GM18517 (cell line): Measurements from ENCODE around the gene VSX1.

Experiments used
- ATAC-seq: cut with Tn5 transposase; IDR thresholded peaks from one replicate; pipeline ENCODE4 v1.9.1; 2021; ENCODE audit warnings: mild to moderate bottlenecking, moderate library complexity; ENCODE audit not compliant: unreplicated experiment

Gene VSX1

DNA sequence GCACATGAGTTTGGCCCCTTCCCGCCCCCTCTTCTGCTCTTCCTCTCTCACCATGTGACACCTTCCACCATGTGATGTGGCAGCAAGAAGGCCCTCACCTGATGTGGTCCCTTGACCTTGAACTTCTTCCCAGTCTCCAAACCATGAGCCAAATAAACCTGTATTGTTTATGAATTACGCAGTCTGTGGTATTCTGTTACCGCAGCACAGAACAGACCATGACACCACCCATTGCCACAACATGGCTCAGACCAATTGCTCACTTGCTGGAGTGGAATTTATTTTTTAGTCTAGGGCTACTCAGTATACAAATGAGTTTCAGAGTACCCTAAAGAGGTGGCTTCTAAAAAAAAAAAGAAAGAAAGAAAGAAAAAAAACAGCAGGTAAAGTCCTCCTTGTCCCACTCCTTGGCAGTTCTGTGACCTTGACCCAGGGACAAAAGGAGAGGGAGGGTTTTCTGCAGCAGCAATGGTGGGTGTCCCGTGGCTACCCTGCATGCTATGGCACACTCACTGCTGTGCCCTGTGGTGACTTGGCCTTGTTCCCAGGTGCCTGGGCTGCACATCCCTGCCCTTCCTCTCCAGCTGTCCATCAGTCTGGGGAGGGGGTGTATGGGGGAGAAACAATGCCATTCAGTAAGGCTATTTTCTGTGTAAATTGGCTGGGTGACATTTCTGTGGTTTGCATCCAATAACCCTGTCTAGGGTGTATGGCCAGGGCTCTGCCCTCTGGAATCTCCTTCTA lies 5.4 kb upstream of the VSX1 start:
- no peak for ATAC-seq

- ATAC-seq, result no peak
Observed at GRCh38 chr20:25085756-25086495, 4.0 kb upstream of the VSX1 start.

DNA sequence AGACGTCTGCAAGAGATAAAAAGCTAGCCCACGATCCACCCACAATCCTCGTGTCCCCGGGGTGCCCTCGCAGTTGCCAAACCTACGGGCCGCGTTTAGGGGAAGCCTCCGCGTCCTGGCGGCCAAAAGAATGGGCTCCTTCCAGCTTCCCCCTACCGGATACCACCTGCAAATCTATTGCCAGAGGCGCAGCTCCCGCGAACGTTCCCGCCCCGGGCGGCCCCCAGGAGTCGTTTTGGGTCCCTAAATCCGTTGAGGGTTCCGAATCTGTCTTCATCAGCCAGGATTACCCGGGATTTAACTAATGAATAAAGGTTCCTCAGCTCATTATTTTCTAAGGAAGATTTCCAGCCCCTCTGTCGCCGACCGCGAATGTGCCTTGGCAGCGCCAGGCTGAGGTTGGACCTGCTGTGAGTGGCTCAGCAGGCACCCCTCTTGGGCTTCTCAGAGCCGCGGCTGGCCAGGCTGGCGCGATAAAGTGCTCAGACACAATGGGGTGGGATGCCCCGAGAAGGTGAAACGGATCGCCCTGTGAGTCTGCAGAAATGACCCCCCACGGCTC lies 2.8 kb upstream of the VSX1 start:
- no peak for ATAC-seq

GRCh38 chr20:25083773-25084625 lies 2.1 kb upstream of the VSX1 start:
- ATAC-seq, result no peak

DNA sequence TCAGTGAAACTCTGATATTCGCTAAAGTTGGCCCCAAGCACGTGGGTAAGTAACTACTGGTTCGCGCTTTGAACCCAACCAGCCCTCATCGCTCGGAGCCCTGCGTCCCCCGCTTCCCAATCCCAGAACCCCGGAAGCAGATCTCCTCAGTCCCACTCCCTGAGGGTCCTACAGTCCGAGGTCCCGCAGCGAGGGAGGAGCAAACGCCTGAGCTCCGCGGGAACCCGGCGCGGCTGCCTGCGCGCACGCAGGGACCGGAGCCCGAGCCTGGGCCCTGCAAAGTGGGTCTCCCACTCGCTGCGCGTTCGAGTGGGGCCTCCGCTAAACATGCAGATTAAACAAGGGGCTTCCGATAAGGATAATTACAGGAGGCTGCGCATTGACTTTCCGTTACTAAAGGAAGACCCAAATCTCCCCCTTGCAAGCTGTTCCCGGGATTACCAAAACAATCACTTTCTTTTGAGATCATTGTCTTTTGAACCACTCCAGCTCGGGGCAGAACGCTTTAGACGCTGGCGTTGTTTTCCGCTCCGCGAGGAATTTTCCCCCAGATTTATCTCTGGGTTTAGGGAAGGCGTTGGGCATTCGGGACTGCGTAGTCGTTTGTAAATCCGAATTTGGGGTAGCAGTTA lies 1.3 kb upstream of the VSX1 start:
- no peak for ATAC-seq

DNA sequence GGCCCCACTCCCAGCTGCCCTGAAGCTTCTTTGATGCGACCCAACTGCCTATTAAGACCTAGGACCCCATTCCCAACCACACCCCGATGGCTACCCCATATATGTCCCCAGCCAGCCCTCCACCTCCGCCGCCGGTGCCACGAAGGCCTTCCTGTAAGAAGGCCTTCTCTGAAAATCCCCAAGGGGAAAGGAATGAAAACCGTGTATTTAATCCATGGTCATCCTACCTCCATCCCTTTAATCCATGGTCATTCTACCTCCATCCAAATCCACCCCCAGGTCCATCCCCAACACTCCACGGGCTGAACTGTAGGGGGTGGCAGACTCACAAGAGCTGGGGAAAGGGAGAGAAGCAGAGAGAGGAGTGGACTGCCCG lies 545 bp upstream of the VSX1 start:
- ATAC-seq, result no peak

- no peak for ATAC-seq
Observed at GRCh38 chr20:25081065-25081729, 744 bp downstream of the VSX1 start.

DNA sequence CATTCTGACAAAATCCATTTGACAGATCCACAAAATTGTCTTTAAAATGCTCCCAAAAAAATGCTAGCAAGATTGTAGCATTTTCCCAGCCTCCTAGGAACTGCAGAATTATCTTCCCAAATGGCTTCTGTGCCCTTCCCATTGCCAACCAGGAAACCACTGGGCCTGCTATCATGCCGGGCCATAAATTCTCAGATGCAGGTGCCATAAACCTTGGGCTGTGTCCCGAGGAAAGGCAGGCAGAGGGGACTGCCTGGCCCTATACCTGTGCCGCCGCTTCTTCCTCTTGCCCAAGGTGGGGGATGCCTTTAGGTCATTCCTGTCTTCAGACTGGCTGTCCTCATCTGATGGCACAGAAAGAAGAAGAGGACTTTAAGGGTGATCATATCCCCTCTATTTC lies 2.8 kb downstream of the VSX1 start:
- ATAC-seq, result no peak

GRCh38 chr20:25078662-25079061 lies 3.3 kb downstream of the VSX1 start:
- no peak for ATAC-seq

GRCh38 chr20:25077610-25078169 lies 4.3 kb downstream of the VSX1 start:
- ATAC-seq, result no peak

DNA sequence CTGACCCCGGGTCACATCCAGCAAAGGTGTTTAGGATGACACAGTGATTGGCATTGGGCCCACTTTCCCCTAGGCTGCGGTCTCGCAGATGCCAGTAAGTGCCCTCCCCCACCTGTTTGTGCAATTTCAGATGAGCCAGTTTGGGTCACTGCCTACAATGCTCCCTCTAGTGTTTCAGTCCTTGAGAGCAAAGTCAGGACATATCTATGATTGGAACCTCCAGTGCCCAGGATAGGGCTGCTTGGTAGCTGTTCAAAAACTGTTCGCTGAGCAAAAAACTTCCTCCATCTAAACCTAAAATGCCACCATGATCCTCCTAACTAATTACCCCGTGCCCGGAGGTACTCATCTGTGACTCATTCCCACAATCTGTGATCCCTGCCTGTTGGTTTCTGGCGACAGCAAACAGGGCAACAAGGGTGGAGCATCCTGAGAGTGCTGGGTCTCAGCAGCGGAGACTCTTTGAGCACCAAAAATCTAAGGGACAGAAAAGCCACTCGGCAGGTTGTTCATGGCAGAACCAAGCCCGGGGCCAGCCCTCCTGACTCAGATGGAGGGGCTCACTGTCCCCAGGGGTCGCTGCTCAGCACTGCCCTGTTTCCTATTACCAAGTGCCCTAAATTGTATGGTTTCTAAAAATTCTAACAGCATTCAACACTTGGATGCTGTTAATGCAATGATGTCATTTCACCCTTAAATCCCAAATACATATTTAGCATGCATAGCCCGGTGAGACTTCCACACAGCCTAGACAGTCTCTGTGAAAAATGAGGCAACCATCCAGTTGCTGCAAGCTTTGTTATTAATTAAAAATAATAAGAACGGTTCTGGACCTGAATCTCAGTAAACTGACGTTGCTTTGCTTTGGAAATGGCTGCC lies 5.0 kb downstream of the VSX1 start:
- no peak for ATAC-seq

DNA sequence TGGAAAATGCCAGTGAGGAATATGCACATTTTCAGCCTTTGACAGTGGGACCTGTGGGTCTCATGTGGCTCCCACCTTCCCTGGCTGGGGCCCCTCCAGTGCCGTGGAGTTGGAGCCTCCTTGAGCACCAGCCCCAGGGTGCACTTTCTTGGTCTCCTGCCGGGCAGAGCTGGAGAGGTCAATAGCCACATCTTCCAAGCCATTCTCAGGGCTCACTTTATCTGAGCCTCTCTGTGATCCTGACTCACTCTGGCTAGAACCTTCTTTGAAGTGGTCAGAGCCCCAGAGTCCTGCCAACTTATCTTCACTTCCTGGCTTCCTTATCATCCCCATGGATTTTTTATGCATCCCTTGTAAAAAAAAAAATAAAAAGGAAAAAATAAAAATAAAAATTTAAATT lies 5.7 kb downstream of the VSX1 start:
- ATAC-seq, result no peak

DNA sequence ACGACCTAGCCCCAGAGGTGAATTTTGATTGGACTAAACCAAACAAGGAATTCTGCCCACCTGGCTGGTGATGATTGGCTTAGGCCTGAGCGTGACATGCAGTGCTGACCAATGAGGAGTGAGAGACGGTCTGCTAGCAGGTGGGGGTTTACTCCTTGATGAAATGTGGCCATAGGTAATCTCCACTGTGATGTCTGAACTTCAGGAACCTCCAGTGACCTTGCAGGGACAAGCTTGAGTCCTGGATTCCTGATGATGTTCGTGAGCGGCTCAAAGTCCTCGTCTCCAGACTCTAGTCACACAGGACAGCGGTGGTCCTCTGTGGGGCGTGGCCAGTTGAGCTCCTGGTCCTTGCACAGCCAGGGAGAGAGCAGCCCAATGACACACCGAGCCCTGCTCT lies 8.4 kb downstream of the VSX1 start:
- no peak for ATAC-seq

GRCh38 chr20:25072226-25072811 lies 9.6 kb downstream of the VSX1 start:
- no peak for ATAC-seq

GRCh38 chr20:25071734-25072133 lies 10.2 kb downstream of the VSX1 start:
- ATAC-seq, result no peak

- ATAC-seq, result no peak
Observed at GRCh38 chr20:25070821-25071473, 11.0 kb downstream of the VSX1 start.

GRCh38 chr20:25067102-25067987 lies 14.6 kb downstream of the VSX1 start:
- no peak for ATAC-seq
